HepG2 (cell line): Measurements from ENCODE around the gene UFSP2. TPM values are rescaled to one million over a fixed set of nuclear protein-coding genes. Genes with fewer than 3 reads are reported as not detected.

Source experiments
- ATAC-seq: fragments of 200-7000 bp; cut with Tn5 transposase; 3 replicates; pipeline ENCODE4 v1.9.1; 2020; ENCODE audit warnings: mild to moderate bottlenecking, moderate library complexity
- BruUV-seq: library from RNA; stranded (reverse); fragments of 400-500 nt; replicated peaks from 2 replicates; lab custom pipeline; 2021; lab: Mats Ljungman, UMichigan
- CTCF ChIA-PET: fragments of 300-600 bp; formaldehyde crosslinking; extraction: SDS; loops from one replicate; lab custom pipeline; 2021; ENCODE audit warnings: low total read pairs, inconsistent platforms, low intra/inter-chr PET ratio; lab: Yijun Ruan, JAX
- POLR2A ChIA-PET: fragments of 350-600 bp; sonication (Branson Sonifier 250); formaldehyde crosslinking; loops from one replicate; lab custom pipeline; 2020; ENCODE audit warnings: antibody characterized with exemption, inconsistent platforms; lab: Yijun Ruan, JAX
- DNase-seq: peaks from one replicate; pipeline ENCODE4 v3.0.0-alpha.2; 2015; ENCODE audit warnings: low spot score
- FAIRE-seq: peaks from 3 replicates; lab custom pipeline; 2011; peaks lifted over from hg19 to GRCh38; lab: Jason Lieb, UNC
- H2AFZ ChIP-seq: one replicate; pipeline ENCODE4 v1.6.1; 2011; ENCODE audit warnings: low read length, inconsistent platforms
- H3K27ac ChIP-seq: fragments of 300-600 bp; 3 replicates; pipeline ENCODE4 v1.8.0; 2011; ENCODE audit warnings: mixed run types, mild to moderate bottlenecking, mixed read lengths, low read length, inconsistent platforms; ENCODE audit not compliant: insufficient read depth; ENCODE audit errors: extremely low read length
- H3K27me3 ChIP-seq, 2 experiments: fragments of 200-600 bp in 1 of 2; 2 replicates in 1 of 2; 3 replicates in 1 of 2; pipeline versions ENCODE4 v1.6.0 to v1.8.0; 2011; ENCODE audit warnings: low read length in 2 of 2, mild to moderate bottlenecking in 2 of 2, moderate library complexity in 2 of 2, inconsistent platforms in 1 of 2; ENCODE audit not compliant: insufficient read depth in 2 of 2, control insufficient read depth in 1 of 2
- H3K36me3 ChIP-seq, 2 experiments: fragments of 200-600 bp in 1 of 2; replicated peaks in 1 of 2; 2 replicates in 1 of 2; 3 replicates in 1 of 2; pipeline versions ENCODE4 v1.5.1 to v1.8.0; 2011; ENCODE audit warnings: low read length in 2 of 2, inconsistent platforms in 1 of 2; ENCODE audit not compliant: insufficient read depth in 2 of 2, control insufficient read depth in 1 of 2
- H3K4me1 ChIP-seq: 2 replicates; pipeline ENCODE4 v1.5.1; 2012; ENCODE audit warnings: low read length, inconsistent platforms; ENCODE audit not compliant: insufficient read depth
- H3K4me2 ChIP-seq: 2 replicates; pipeline ENCODE4 v1.6.0; 2011; ENCODE audit warnings: low read depth, low read length, inconsistent platforms
- H3K4me3 ChIP-seq, 3 experiments: fragments of 200-600 bp in 1 of 3; sonication (generic), shearing (Covaris generic) in 1 of 3; replicated peaks in 1 of 3; 2 replicates each; pipeline ENCODE4 v1.5.1; 2011 to 2016; ENCODE audit warnings: low read length in 3 of 3, inconsistent platforms in 2 of 3, low read depth in 2 of 3, mild to moderate bottlenecking in 2 of 3, control low read depth in 1 of 3, mixed read lengths in 1 of 3; ENCODE audit not compliant: insufficient read depth in 1 of 3
- H3K79me2 ChIP-seq: one replicate; pipeline ENCODE4 v1.6.1; 2011; ENCODE audit warnings: low read length, inconsistent platforms; ENCODE audit not compliant: insufficient read depth
- H3K9ac ChIP-seq: 2 replicates; pipeline ENCODE4 v1.6.0; 2011; ENCODE audit warnings: mild to moderate bottlenecking, low read depth, low read length, inconsistent platforms; ENCODE audit not compliant: insufficient read depth
- H3K9me3 ChIP-seq: 2 replicates; pipeline ENCODE4 v1.5.1; 2012; ENCODE audit warnings: mild to moderate bottlenecking, low read length
- H4K20me1 ChIP-seq: 2 replicates; pipeline ENCODE4 v1.6.0; 2011; ENCODE audit warnings: inconsistent platforms, mild to moderate bottlenecking, low read length, moderate library complexity; ENCODE audit not compliant: insufficient read depth
- ADNP ChIP-seq: sonication (generic); formaldehyde crosslinking; IDR thresholded peaks from 2 replicates; pipeline ENCODE4 v1.4.0; 2020; ENCODE audit warnings: missing genetic modification reagents
- ATF7 ChIP-seq, 2 experiments: fragments of 450-650 bp in 1 of 2; sonication (generic) in 1 of 2; formaldehyde crosslinking in 1 of 2; IDR thresholded peaks; 2 replicates each; pipeline versions ENCODE4 v1.4.0 to v1.6.1; 2016 to 2020; ENCODE audit warnings: antibody characterized with exemption in 1 of 2, mild to moderate bottlenecking in 1 of 2, missing genetic modification reagents in 1 of 2
- CREM ChIP-seq, 2 experiments: sonication (generic) in 1 of 2; formaldehyde crosslinking in 1 of 2; IDR thresholded peaks; 2 replicates each; pipeline versions ENCODE4 v1.4.0 to v1.6.1; 2016 to 2020; ENCODE audit warnings: antibody characterized with exemption in 1 of 2, mild to moderate bottlenecking in 1 of 2, missing genetic modification reagents in 1 of 2
- DNMT1 ChIP-seq: sonication (generic); formaldehyde crosslinking; IDR thresholded peaks from 2 replicates; pipeline ENCODE4 v1.5.1; 2020; ENCODE audit warnings: mild to moderate bottlenecking, missing genetic modification reagents
- PHB2 ChIP-seq: fragments of 450-650 bp; IDR thresholded peaks from 2 replicates; pipeline ENCODE4 v1.6.1; 2018; ENCODE audit not compliant: partially characterized antibody
- XBP1 ChIP-seq: sonication (generic); formaldehyde crosslinking; IDR thresholded peaks from 2 replicates; pipeline ENCODE4 v1.5.0; 2020; ENCODE audit warnings: missing genetic modification reagents
- ZNF292 ChIP-seq: sonication (generic); formaldehyde crosslinking; IDR thresholded peaks from 2 replicates; pipeline ENCODE4 v1.8.1; 2022; ENCODE audit warnings: mild to moderate bottlenecking, low read depth, missing genetic modification reagents, borderline replicate concordance
- ZNF331 ChIP-seq: sonication (generic); formaldehyde crosslinking; IDR thresholded peaks from 2 replicates; pipeline ENCODE4 v1.4.0; 2020; ENCODE audit warnings: missing genetic modification reagents
- ZNF337 ChIP-seq: sonication (generic); formaldehyde crosslinking; IDR thresholded peaks from 2 replicates; pipeline ENCODE4 v1.5.1; 2020; ENCODE audit warnings: missing genetic modification reagents, low read depth, mild to moderate bottlenecking, borderline replicate concordance
- ZNF446 ChIP-seq: sonication (generic); formaldehyde crosslinking; IDR thresholded peaks from 2 replicates; pipeline ENCODE4 v1.5.0; 2020; ENCODE audit warnings: mild to moderate bottlenecking, missing genetic modification reagents
- ZNF564 ChIP-seq: sonication (generic); formaldehyde crosslinking; IDR thresholded peaks from 2 replicates; pipeline ENCODE4 v1.8.1; 2023; ENCODE audit warnings: mild to moderate bottlenecking, missing genetic modification reagents
- ZNF724P ChIP-seq: sonication (generic); formaldehyde crosslinking; IDR thresholded peaks from 2 replicates; pipeline ENCODE4 v1.8.0; 2022; ENCODE audit warnings: missing genetic modification reagents, borderline replicate concordance
- ZNF740 ChIP-seq: sonication (generic); formaldehyde crosslinking; IDR thresholded peaks from 2 replicates; pipeline ENCODE4 v1.4.0; 2020; ENCODE audit warnings: missing genetic modification reagents
- WGBS: methylation state at CpG from one replicate; pipeline ENCODE4 v1.1.6; 2017; ENCODE audit warnings: low lambda C conversion rate; 5-methylcytosine and 5-hydroxymethylcytosine counted together
- in situ Hi-C: cut with HindIII; loops from 2 replicates; pipeline ENCODE4 v1.10.0; 2017; ENCODE audit warnings: low pct_unique_long_range_greater_than_20kb; ENCODE audit not compliant: extremely low pct_ligation_motif_present
- intact Hi-C: fragments of 100-400 bp; cut with micrococcal nuclease; formaldehyde crosslinking; loops from one replicate; pipeline ENCODE4 v1.10.0; 2022; ENCODE audit not compliant: unreplicated experiment
- polyA plus RNA-seq, 8 experiments: library from polyadenylated mRNA; depleted of rRNA in 3 of 8; stranded (reverse) in 7 of 8; unstranded in 1 of 8; fragments of >200 nt; fragmentation: Illumina TruSeq in 4 of 8; extraction: Trizol in 4 of 8; gene quantifications; 2 replicates each; pipeline versions ENCODE4 v1.2.1 to v1.2.3, GENCODE V29; 2011 to 2016; ENCODE audit warnings: low read depth in 4 of 8, missing spikeins in 1 of 8, mixed read lengths in 1 of 8; ENCODE audit not compliant: insufficient read depth in 1 of 8
- total RNA-seq, 5 experiments: library from RNA; depleted of rRNA; stranded (reverse); fragments of >200 nt; fragmentation: Illumina TruSeq; extraction: Trizol; gene quantifications; 2 replicates each; pipeline ENCODE4 v1.2.3, GENCODE V29; 2016; ENCODE audit warnings: low read depth in 1 of 5
- TF ChIP-seq, protein P1 (sequence below): IDR thresholded peaks from 2 replicates; pipeline ENCODE4 v1.6.1; 2016

Gene UFSP2
- total and polyA plus RNA-seq, 2 of the 13 experiments (the other 11 are each of a cell fraction or from before 2014, with no cell fraction given), result 24.1 to 32.3 TPM

- ChIA-PET CTCF (no interaction called here), POLR2A (no interaction called here)
- no peak for DNase-seq
- in situ Hi-C loops (no loop called here), intact Hi-C loops (no loop called here)
- Histone ChIP-seq H3K79me2 (no peaks in the 10 kb centered on the region), H2AFZ (no peak overlapping the region), H3K9me3 (no peaks in the 10 kb centered on the region), H3K9ac (no peak overlapping the region), H3K4me3 (no peak overlapping the region), H3K4me1 (peaks cover 15% of the 10 kb centered on the region), H3K36me3 (peaks cover 7 to 24% of the 10 kb centered on the region in 2 experiments; a peak in 4 of 5 replicates), H3K4me2 (no peak overlapping the region), H3K27ac (no peak overlapping the region), H3K27me3 (no peaks in the 10 kb centered on the region), H4K20me1 (no peaks in the 10 kb centered on the region)
- BruUV-seq, result no TSS peak
- TF ChIP-seq CREM (IDR thresholded peaks at IDR 0.05) (no peak), CREM (CRISPR knock-in tag; IDR thresholded peaks at IDR 0.05) (no peak), ATF7 (IDR thresholded peaks at IDR 0.05) (no peak), ATF7 (CRISPR knock-in tag; IDR thresholded peaks at IDR 0.05) (no peak), PHB2 (no peak), DNMT1 (CRISPR knock-in tag) (no peak), ZNF292 (no peak), ZNF564 (no peak), ZNF740 (CRISPR knock-in tag) (no peak), ZNF446 (CRISPR knock-in tag) (no peak), XBP1 (no peak), ADNP (CRISPR knock-in tag) (no peak), ZNF331 (CRISPR knock-in tag) (no peak), ZNF337 (CRISPR knock-in tag) (no peak), ZNF724P (CRISPR knock-in tag) (no peak)
- TF ChIP-seq, protein P1, sequence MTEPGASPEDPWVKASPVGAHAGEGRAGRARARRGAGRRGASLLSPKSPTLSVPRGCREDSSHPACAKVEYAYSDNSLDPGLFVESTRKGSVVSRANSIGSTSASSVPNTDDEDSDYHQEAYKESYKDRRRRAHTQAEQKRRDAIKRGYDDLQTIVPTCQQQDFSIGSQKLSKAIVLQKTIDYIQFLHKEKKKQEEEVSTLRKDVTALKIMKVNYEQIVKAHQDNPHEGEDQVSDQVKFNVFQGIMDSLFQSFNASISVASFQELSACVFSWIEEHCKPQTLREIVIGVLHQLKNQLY (CRISPR knock-in tag), result no peak
- 95% methylated on average over 3 of the region's 3 CpGs for WGBS
- no peak for FAIRE-seq
- no peak for ATAC-seq
Measured at GRCh38 chr4:185361872-185362271, 63.9 kb downstream of the UFSP2 start.
